ENCODE results near the gene ZNF536.

DNA sequence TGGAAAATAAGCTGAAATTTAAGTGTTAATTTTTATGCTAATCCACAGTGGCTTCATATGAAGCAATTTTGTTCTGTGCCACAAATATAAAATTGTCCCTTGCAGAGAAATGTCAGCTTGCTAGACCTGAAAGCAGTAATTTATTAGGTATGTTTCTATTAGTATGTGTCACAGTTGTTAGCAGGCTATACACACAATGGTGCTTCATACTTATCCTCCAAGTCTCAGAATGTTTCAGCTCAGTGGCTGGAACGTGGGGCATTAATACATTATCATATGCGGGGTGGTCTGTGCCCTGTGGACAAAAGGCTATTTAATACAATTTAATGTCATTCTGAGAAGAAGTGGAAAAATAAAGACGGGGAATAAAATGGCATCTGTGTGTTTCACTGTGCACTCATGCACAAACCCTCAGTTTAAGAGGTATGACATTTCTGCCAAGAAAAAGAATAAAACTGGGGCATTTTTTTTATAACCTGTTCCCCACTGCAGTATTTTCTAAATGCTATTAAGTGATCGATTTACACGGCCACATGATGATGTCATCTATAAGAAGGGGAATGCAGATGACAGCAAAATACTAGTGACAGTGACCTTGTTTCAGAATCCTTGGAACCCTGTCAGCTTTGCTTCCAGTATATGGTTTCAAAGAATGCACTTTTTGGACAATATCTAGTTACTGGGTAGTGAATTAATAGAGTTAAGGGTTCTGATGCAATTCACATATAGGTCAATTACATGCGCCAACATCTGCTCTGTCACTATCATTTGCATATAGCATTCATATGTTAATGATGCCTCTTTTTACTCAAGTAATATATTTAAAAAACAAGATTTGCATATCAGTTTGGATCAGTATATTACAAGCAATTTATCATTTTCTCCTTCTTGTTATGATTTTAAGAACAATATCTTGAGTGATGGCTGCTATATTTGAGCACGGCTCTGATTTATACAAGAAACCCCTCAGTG lies 21.2 kb upstream of the ZNF536 start:
- TF ChIP-seq, protein P1, sequence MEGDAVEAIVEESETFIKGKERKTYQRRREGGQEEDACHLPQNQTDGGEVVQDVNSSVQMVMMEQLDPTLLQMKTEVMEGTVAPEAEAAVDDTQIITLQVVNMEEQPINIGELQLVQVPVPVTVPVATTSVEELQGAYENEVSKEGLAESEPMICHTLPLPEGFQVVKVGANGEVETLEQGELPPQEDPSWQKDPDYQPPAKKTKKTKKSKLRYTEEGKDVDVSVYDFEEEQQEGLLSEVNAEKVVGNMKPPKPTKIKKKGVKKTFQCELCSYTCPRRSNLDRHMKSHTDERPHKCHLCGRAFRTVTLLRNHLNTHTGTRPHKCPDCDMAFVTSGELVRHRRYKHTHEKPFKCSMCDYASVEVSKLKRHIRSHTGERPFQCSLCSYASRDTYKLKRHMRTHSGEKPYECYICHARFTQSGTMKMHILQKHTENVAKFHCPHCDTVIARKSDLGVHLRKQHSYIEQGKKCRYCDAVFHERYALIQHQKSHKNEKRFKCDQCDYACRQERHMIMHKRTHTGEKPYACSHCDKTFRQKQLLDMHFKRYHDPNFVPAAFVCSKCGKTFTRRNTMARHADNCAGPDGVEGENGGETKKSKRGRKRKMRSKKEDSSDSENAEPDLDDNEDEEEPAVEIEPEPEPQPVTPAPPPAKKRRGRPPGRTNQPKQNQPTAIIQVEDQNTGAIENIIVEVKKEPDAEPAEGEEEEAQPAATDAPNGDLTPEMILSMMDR (optimal IDR thresholded peaks at IDR 0.05 in 1 of 3, IDR thresholded peaks at IDR 0.05 in 1 of 3, conservative IDR thresholded peaks at IDR 0.05 in 1 of 3; ENCODE audit: extremely low read depth in 1 of 3, insufficient read depth in 2 of 3, low read length in 3 of 3) = no peak
- TF ChIP-seq EZH2 (IDR thresholded peaks at IDR 0.05; ENCODE audit: low read length) = no peak

Data from keratinocyte (primary cell).